ENCODE results near the gene DPYD.

- TF ChIP-seq CTCF (IDR thresholded peaks at IDR 0.05) (no peak), POLR2A (IDR thresholded peaks at IDR 0.05) (no peak)
Observed at GRCh38 chr1:97508653-97509218, 412.1 kb downstream of the DPYD start.
